ENCODE results near the gene ETV6. TPM values are rescaled to one million over a fixed set of nuclear protein-coding genes. Genes with fewer than 3 reads are reported as not detected.

Gene ETV6
- total RNA-seq, 4 donors from 2014 or later: 17.2 to 28.2 (median 19.3) TPM

DNA sequence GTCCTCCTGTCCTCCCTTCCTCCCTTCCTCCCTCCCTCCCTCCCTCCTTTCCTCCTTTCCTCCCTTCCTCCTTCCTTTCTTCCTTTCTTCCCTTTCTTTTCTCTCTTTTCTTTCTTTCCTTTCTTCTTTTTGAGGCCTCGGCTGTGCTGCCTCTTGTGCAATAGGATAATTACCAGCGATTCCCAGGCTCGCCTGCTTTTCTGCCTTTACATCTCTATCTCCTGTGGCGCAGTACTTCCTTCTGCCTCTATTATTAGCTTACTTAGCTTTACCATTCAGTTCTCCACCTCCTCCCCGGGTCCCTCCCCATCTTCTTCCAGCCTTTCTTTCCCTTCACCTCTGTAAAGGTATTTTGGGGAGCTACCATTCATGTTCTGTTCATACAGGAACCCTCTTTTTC lies 19.9 kb downstream of the ETV6 start:
- TF ChIP-seq, protein P1, sequence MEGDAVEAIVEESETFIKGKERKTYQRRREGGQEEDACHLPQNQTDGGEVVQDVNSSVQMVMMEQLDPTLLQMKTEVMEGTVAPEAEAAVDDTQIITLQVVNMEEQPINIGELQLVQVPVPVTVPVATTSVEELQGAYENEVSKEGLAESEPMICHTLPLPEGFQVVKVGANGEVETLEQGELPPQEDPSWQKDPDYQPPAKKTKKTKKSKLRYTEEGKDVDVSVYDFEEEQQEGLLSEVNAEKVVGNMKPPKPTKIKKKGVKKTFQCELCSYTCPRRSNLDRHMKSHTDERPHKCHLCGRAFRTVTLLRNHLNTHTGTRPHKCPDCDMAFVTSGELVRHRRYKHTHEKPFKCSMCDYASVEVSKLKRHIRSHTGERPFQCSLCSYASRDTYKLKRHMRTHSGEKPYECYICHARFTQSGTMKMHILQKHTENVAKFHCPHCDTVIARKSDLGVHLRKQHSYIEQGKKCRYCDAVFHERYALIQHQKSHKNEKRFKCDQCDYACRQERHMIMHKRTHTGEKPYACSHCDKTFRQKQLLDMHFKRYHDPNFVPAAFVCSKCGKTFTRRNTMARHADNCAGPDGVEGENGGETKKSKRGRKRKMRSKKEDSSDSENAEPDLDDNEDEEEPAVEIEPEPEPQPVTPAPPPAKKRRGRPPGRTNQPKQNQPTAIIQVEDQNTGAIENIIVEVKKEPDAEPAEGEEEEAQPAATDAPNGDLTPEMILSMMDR (IDR thresholded peaks at IDR 0.05; ENCODE audit: low read depth): no peak

GRCh38 chr12:11672256-11673191 lies 23.1 kb downstream of the ETV6 start:
- TF ChIP-seq, protein P1 (IDR thresholded peaks at IDR 0.05; ENCODE audit: low read depth): no peak

DNA sequence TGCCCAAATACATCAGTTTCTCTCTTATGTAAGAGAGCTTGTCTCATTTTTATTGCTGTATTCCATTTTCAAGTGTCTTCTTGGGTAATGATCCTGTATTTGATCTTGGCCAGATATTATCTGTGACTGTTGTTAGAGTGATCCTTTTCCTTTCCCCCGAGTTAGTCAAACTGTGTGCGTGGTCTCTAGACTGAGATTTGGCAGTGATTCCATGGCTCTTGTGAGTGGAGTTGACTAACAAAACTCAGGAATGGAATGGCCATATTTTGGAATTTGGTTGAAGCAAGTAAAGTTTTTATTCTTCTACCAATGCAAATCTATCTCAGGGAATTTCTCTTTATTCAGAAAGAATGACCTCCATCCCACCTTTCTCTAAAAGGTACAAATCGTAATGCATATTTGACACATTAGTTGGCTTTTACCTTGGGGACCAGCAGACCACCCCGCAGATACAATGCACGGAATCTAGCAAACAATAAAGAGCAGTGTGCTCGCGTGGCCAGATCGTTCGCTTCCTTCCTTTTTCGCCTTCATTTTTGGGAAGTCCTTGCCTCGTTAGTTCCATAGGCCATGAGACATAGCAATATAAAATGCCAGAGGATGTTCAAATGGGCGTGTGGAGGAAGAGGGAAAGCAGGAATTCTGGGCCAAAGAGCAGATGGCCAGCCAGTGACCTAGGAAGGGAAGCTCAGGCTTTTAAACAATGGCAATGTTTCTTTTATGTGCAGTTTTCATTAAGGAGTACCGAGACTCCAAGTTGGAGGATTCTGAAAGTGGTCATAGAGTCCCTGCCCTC lies 24.4 kb downstream of the ETV6 start:
- TF ChIP-seq, protein P1 (IDR thresholded peaks at IDR 0.05; ENCODE audit: low read depth): no peak

DNA sequence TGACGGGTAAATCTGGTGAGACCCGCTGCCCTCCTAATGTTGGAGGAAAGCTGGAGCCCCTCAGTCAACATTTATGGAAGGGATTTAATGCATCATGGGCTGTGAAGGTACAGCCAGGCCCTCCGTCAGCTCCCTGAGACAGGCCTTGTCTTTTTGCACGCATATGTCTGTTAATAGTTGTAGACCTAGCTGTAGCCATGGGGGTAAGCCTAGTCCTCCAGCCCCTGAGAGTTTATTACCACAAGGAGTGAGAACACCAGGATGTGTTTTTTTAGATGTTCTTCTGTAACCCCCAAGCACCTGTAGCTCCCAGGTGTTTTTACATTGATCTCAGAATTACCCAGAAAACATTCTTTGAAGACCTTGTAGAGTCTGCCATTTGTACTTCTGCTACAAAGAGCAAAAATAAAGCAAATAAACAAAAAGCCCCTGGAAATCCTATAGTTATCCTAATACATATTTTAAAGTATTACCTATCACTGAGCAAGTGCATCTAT lies 25.5 kb downstream of the ETV6 start:
- TF ChIP-seq, protein P1 (IDR thresholded peaks at IDR 0.05; ENCODE audit: low read depth): no peak

DNA sequence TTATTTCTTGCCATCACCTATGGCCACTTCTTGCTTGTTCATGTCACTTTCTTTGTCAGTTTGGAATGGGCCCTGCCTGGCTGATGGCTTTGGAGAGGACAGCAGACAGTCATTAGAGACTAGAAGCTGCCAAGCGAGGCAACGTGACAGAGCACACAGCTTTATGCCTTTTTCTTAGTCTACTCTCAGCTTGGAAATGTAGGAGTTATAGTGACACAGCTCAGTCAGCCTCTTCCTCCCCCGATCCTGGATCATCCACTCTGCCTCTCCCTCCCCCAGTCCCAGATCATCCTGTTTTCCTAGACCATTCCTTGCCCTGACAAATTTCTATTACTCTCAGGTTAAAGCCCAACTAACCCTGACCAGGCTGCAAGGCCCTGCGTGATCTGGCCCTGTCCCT lies 26.6 kb downstream of the ETV6 start:
- TF ChIP-seq, protein P1 (IDR thresholded peaks at IDR 0.05; ENCODE audit: low read depth): no peak

GRCh38 chr12:11677093-11677492 lies 27.6 kb downstream of the ETV6 start:
- TF ChIP-seq, protein P1 (IDR thresholded peaks at IDR 0.05; ENCODE audit: low read depth): no peak

DNA sequence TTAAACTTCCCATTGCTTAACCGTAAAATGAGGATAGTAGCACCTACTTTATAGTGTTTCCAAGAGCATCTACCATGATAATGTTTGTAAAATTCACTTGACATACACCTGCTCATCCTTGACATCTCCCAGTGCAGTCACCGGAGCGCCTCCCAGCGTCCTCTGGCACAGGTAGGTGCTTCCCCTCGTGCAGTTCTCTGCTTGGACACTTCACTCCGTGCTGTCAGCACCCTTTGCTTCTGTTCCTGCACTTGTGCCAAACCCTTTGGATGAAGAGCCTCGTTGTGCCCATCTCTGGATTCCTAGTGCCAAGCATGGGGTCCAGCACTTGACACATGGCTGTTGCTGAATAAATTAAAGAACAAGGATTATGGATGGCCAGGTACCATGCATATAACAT lies 28.3 kb downstream of the ETV6 start:
- TF ChIP-seq, protein P1 (IDR thresholded peaks at IDR 0.05; ENCODE audit: low read depth): no peak
